H1 (cell line): Measurements from ENCODE around the gene CCDC88A. TPM values are rescaled to one million over a fixed set of nuclear protein-coding genes. Genes with fewer than 3 reads are reported as not detected.

ENCODE experiments used
- CTCF ChIA-PET: fragments of 300-600 bp; sonication (Branson Sonifier 250); formaldehyde crosslinking; loops from one replicate; lab custom pipeline; 2021; ENCODE audit not compliant: partially characterized antibody; lab: Charles Lee
- POLR2A ChIA-PET: fragments of 300-600 bp; sonication (Branson Sonifier 250); formaldehyde crosslinking; loops from one replicate; lab custom pipeline; 2021; ENCODE audit warnings: inconsistent platforms; ENCODE audit not compliant: partially characterized antibody; lab: Charles Lee
- DNase-seq, 2 experiments: peaks; one replicate each; pipeline versions ENCODE4 v3.0.0 to v3.0.0-alpha.2; 2010 to 2022; ENCODE audit warnings: low spot score in 2 of 2, low read depth in 1 of 2, mixed read lengths in 1 of 2
- FAIRE-seq: peaks from 2 replicates; lab custom pipeline; 2011; peaks lifted over from hg19 to GRCh38; lab: Jason Lieb, UNC
- H2AFZ ChIP-seq: 2 replicates; pipeline ENCODE4 v1.8.1; 2012; ENCODE audit warnings: low read length, inconsistent platforms
- H2AK5ac ChIP-seq: 2 replicates; pipeline ENCODE4 v1.6.1; 2013; ENCODE audit warnings: low read depth, low read length
- H2BK120ac ChIP-seq: replicated peaks from 2 replicates; pipeline ENCODE3; 2013; ENCODE audit warnings: low read depth, low read length, inconsistent platforms
- H2BK12ac ChIP-seq: 2 replicates; pipeline ENCODE4 v1.6.1; 2013; ENCODE audit warnings: low read depth, low read length
- H2BK15ac ChIP-seq: 2 replicates; pipeline ENCODE4 v1.6.1; 2013; ENCODE audit warnings: low read length
- H2BK20ac ChIP-seq: 2 replicates; pipeline ENCODE4 v1.6.1; 2013; ENCODE audit warnings: low read length
- H2BK5ac ChIP-seq: 2 replicates; pipeline ENCODE4 v1.6.1; 2013; ENCODE audit warnings: low read depth, low read length
- H3K14ac ChIP-seq: 2 replicates; pipeline ENCODE4 v1.6.1; 2013; ENCODE audit warnings: inconsistent platforms; ENCODE audit not compliant: insufficient read length
- H3K18ac ChIP-seq: 2 replicates; pipeline ENCODE4 v1.6.1; 2013; ENCODE audit warnings: low read length; ENCODE audit errors: extremely low read depth
- H3K23ac ChIP-seq: 2 replicates; pipeline ENCODE4 v1.6.1; 2013; ENCODE audit warnings: inconsistent platforms; ENCODE audit not compliant: insufficient read length
- H3K23me2 ChIP-seq: 2 replicates; pipeline ENCODE4 v1.6.1; 2013; ENCODE audit warnings: low read depth, low read length
- H3K27ac ChIP-seq: 2 replicates; pipeline ENCODE4 v1.6.1; 2011; ENCODE audit warnings: low read depth, low read length, inconsistent platforms
- H3K27me3 ChIP-seq, 4 experiments: replicated peaks in 1 of 4; 1 replicate in 1 of 4; 2 replicates in 3 of 4; pipeline versions ENCODE4 v1.6.1 to v1.8.1; 2011 to 2013; ENCODE audit warnings: low read length in 3 of 4, mild to moderate bottlenecking in 3 of 4, inconsistent platforms in 2 of 4, mixed read lengths in 2 of 4, moderate library complexity in 1 of 4; ENCODE audit not compliant: control insufficient read depth in 3 of 4, insufficient read depth in 3 of 4; ENCODE audit errors: extremely low read depth in 1 of 4
- H3K36me3 ChIP-seq, 4 experiments: 2 replicates each; pipeline versions ENCODE4 v1.6.1 to v1.8.1; 2011 to 2013; ENCODE audit warnings: mild to moderate bottlenecking in 4 of 4, low read length in 3 of 4, moderate library complexity in 2 of 4, control low read depth in 1 of 4, inconsistent platforms in 1 of 4; ENCODE audit not compliant: insufficient read depth in 4 of 4, control insufficient read depth in 2 of 4
- H3K4ac ChIP-seq: replicated peaks from 2 replicates; pipeline ENCODE3; 2013; ENCODE audit warnings: low read length, low read depth, mixed read lengths, inconsistent platforms; ENCODE audit not compliant: insufficient read length
- H3K4me1 ChIP-seq, 4 experiments: replicated peaks in 1 of 4; 1 replicate in 1 of 4; 2 replicates in 3 of 4; pipeline versions ENCODE4 v1.6.1 to v1.8.1; 2011 to 2013; ENCODE audit warnings: low read length in 3 of 4, inconsistent platforms in 2 of 4, mixed read lengths in 1 of 4; ENCODE audit not compliant: insufficient read depth in 4 of 4, control insufficient read depth in 3 of 4
- H3K4me2 ChIP-seq, 2 experiments: 2 replicates each; pipeline versions ENCODE4 v1.6.1 to v1.8.1; 2011 to 2013; ENCODE audit warnings: low read depth in 2 of 2, low read length in 2 of 2, control low read depth in 1 of 2, inconsistent platforms in 1 of 2, mild to moderate bottlenecking in 1 of 2; ENCODE audit not compliant: insufficient read depth in 1 of 2
- H3K4me3 ChIP-seq, 4 experiments: fragments of 200-600, 300-600 bp in 1 of 4; sonication (generic), shearing (Covaris generic), sonication (Bioruptor Twin) in 1 of 4; 2 replicates each; pipeline versions ENCODE4 v1.5.1 to v1.8.1; 2011 to 2016; ENCODE audit warnings: low read length in 4 of 4, low read depth in 3 of 4, control low read depth in 2 of 4, inconsistent platforms in 2 of 4, mild to moderate bottlenecking in 2 of 4, mixed read lengths in 1 of 4, moderate library complexity in 1 of 4; ENCODE audit not compliant: insufficient read depth in 2 of 4; ENCODE audit errors: extremely low read depth in 1 of 4
- H3K56ac ChIP-seq: replicated peaks from 2 replicates; pipeline ENCODE3; 2013; ENCODE audit warnings: low read depth, mild to moderate bottlenecking, mixed read lengths, low read length, inconsistent platforms; ENCODE audit not compliant: insufficient read length
- H3K79me1 ChIP-seq: 2 replicates; pipeline ENCODE4 v1.6.1; 2013; ENCODE audit warnings: low read depth, low read length, control low read depth
- H3K79me2 ChIP-seq, 2 experiments: 2 replicates each; pipeline versions ENCODE4 v1.6.1 to v1.8.1; 2012 to 2013; ENCODE audit warnings: low read length in 2 of 2, mild to moderate bottlenecking in 2 of 2, inconsistent platforms in 1 of 2; ENCODE audit not compliant: insufficient read depth in 2 of 2, control insufficient read depth in 1 of 2
- H3K9ac ChIP-seq, 4 experiments: replicated peaks in 1 of 4; 1 replicate in 1 of 4; 2 replicates in 3 of 4; pipeline versions ENCODE4 v1.6.1 to v1.8.1; 2011 to 2013; ENCODE audit warnings: low read depth in 3 of 4, low read length in 3 of 4, control low read depth in 2 of 4, mild to moderate bottlenecking in 2 of 4, moderate library complexity in 2 of 4, inconsistent platforms in 1 of 4; ENCODE audit errors: extremely low read depth in 1 of 4
- H3K9me3 ChIP-seq, 2 experiments: 2 replicates each; pipeline versions ENCODE4 v1.6.1 to v1.8.1; 2012 to 2013; ENCODE audit warnings: mild to moderate bottlenecking in 2 of 2, moderate library complexity in 2 of 2, control low read depth in 1 of 2, inconsistent platforms in 1 of 2, low read depth in 1 of 2, low read length in 1 of 2, mixed read lengths in 1 of 2; ENCODE audit not compliant: insufficient read depth in 2 of 2
- H4K20me1 ChIP-seq, 2 experiments: replicated peaks in 1 of 2; 2 replicates each; pipeline versions ENCODE3 to v1.8.1; 2011 to 2013; ENCODE audit warnings: inconsistent platforms in 2 of 2, low read length in 2 of 2, mild to moderate bottlenecking in 1 of 2; ENCODE audit not compliant: insufficient read depth in 2 of 2, control insufficient read depth in 1 of 2
- H4K5ac ChIP-seq: 2 replicates; pipeline ENCODE4 v1.6.1; 2013; ENCODE audit warnings: low read length, low read depth, mixed read lengths, inconsistent platforms; ENCODE audit not compliant: insufficient read length
- H4K8ac ChIP-seq: 2 replicates; pipeline ENCODE4 v1.8.0; 2013; ENCODE audit warnings: mild to moderate bottlenecking, moderate library complexity, low read length, inconsistent platforms; ENCODE audit not compliant: insufficient read depth; ENCODE audit errors: extremely low read depth
- H4K91ac ChIP-seq: replicated peaks from 2 replicates; pipeline ENCODE3; 2013; ENCODE audit warnings: low read length, mixed read lengths, inconsistent platforms; ENCODE audit not compliant: insufficient read length
- CEBPB ChIP-seq: IDR thresholded peaks from 2 replicates; pipeline ENCODE4 v1.6.1; 2012; ENCODE audit warnings: low read depth, low read length
- EZH2 ChIP-seq: fragments of 200-600 bp; sonication (generic); IDR thresholded peaks from 2 replicates; pipeline ENCODE4 v1.7.1; 2012; ENCODE audit warnings: low read depth, mild to moderate bottlenecking, moderate library complexity, low read length, inconsistent platforms; ENCODE audit not compliant: severe bottlenecking
- GTF2F1 ChIP-seq: IDR thresholded peaks from 2 replicates; pipeline ENCODE4 v1.6.1; 2012; ENCODE audit warnings: low read depth, low read length, improper control_type of control experiment, borderline replicate concordance
- KDM1A ChIP-seq: fragments of 200-600, 300-600 bp; sonication (generic); IDR thresholded peaks from 2 replicates; pipeline ENCODE4 v1.7.1; 2016; ENCODE audit warnings: mild to moderate bottlenecking, low read length, borderline replicate concordance
- NANOG ChIP-seq: IDR thresholded peaks from 2 replicates; pipeline ENCODE4 v1.6.1; 2011; ENCODE audit warnings: low read length, low read depth, mild to moderate bottlenecking, inconsistent platforms; ENCODE audit not compliant: insufficient read depth, poor library complexity, severe bottlenecking
- POLR2AphosphoS5 ChIP-seq: IDR thresholded peaks from 2 replicates; pipeline ENCODE4 v1.6.1; 2011; ENCODE audit warnings: low read depth, low read length
- POU5F1 ChIP-seq: IDR thresholded peaks from 2 replicates; pipeline ENCODE4 v1.6.1; 2011; ENCODE audit warnings: low read depth, mild to moderate bottlenecking, low read length, moderate library complexity
- RNF2 ChIP-seq: fragments of 200-900, 300-1000 bp; sonication (generic); IDR thresholded peaks from 2 replicates; pipeline ENCODE4 v1.7.1; 2016; ENCODE audit warnings: borderline replicate concordance, low read depth, mild to moderate bottlenecking, antibody characterized with exemption, low read length; ENCODE audit not compliant: poor library complexity, severe bottlenecking; ENCODE audit errors: missing control alignments
- SIRT6 ChIP-seq: IDR thresholded peaks from one replicate; pipeline ENCODE4 v1.7.1; 2012; ENCODE audit warnings: low read length, inconsistent platforms
- TAF7 ChIP-seq: optimal IDR thresholded peaks from 2 replicates; pipeline ENCODE3; 2011; ENCODE audit warnings: low read depth, mild to moderate bottlenecking, inconsistent platforms, low read length, moderate library complexity, borderline replicate concordance
- WGBS, 2 experiments: shearing (Covaris generic) in 1 of 2; methylation state at CpG; one replicate each; pipeline versions ENCODE4 v1.1.6 to v1.1.7; 2013 to 2015; ENCODE audit warnings: low lambda C conversion rate in 2 of 2, mixed read lengths in 2 of 2, inconsistent platforms in 1 of 2, low coverage in 1 of 2, missing lambda C conversion rate in 1 of 2; ENCODE audit not compliant: insufficient replicate concordance in 2 of 2, insufficient coverage in 1 of 2, insufficient read length in 1 of 2; ENCODE audit errors: extremely low coverage in 1 of 2, missing lambda C conversion rate in 1 of 2; 5-methylcytosine and 5-hydroxymethylcytosine counted together
- polyA plus RNA-seq, 7 experiments: library from polyadenylated mRNA; depleted of rRNA in 3 of 7; stranded (reverse) in 5 of 7; unstranded in 2 of 7; fragments of >200 nt in 5 of 7; fragments of 200-250 nt in 2 of 7; gene quantifications; 1 replicate in 5 of 7; 2 replicates in 1 of 7; 4 replicates in 1 of 7; pipeline versions ENCODE4 v1.2.1 to v1.2.3, GENCODE V29; 2011 to 2013; ENCODE audit warnings: missing spikeins in 2 of 7, mixed read lengths in 2 of 7
- total RNA-seq: library from RNA; stranded (reverse); fragmentation: NEBNext Ultra II Directional; extraction: Animal tissue kit (Norgen Biotek cat#: 25700); gene quantifications from 2 replicates; pipeline ENCODE4 v1.2.1, GENCODE V29; 2021
- TF ChIP-seq, protein P1 (sequence below): IDR thresholded peaks from 2 replicates; pipeline ENCODE4 v1.6.1; 2012; ENCODE audit warnings: inconsistent platforms

CCDC88A gene
- total and polyA plus RNA-seq, 2 of the 8 experiments (the other 6 are each of a cell fraction or from before 2014, with no cell fraction given): 27.0 to 98.0 TPM

DNA sequence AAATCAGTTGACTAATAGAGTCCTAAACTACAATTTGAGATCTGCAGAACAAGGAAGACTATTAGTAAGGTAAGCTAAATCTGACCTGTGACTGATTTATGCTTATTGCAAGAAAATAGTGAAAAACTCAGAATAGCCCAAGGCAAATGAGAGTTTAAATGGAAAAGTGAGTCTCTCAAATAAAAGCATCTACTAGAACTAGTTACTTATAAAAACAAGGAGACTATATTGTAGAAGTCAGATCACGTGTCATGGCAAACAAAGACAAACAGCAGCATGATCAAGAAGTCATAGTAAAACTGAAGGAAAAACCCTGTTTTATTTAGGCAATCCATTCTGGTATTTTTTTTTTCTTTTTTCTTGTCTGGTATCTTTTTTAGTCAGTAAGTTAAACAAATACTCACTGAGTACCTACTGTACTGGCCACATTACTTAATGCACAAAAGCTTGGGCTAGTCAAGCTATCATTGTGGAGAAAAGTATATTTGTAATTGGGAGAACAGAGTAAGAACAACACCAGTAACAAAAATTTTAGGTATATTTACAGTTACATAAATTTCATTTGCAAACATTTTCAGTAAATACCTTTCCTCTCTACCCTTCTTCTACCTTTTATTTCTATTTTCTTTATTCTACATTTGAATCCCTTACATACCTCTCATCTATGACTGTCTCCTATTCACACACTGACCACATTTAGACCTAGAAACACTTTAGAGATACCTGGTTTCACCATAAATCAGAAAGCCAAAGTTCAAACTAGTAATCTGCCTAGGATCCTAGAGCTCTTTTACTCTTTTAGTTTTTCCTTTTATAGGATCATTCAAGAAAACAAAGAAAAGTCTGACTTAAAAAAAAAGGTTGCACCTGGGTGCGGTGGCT, 23.7 kb downstream of the CCDC88A start:
- H2BK12ac ChIP-seq: no peak overlapping the region
- no peaks in the 10 kb centered on the region for H3K9me3 ChIP-seq
- H4K91ac ChIP-seq: no peak overlapping the region
- no peaks in the 10 kb centered on the region for H4K20me1 ChIP-seq
- DNase-seq (no peak), FAIRE-seq (no peak)
- no peak overlapping the region for H4K8ac ChIP-seq
- H3K27ac ChIP-seq: no peak overlapping the region
- no peak overlapping the region for H3K4me2 ChIP-seq
- no peak overlapping the region for H2AFZ ChIP-seq
- H3K56ac ChIP-seq: no peak overlapping the region
- no peak overlapping the region for H3K14ac ChIP-seq
- no peak overlapping the region for H3K23ac ChIP-seq
- no peak overlapping the region for H3K4me3 ChIP-seq
- no peak overlapping the region for H3K4ac ChIP-seq
- H3K79me2 ChIP-seq: peaks cover 0 to 15% of the 10 kb centered on the region in 2 experiments; a peak in 2 of 4 replicates
- no peaks in the 10 kb centered on the region for H3K27me3 ChIP-seq
- no peak overlapping the region for H2BK5ac ChIP-seq
- H3K18ac ChIP-seq: no peak overlapping the region
- H3K36me3 ChIP-seq: no peaks in the 10 kb centered on the region; a peak in 1 of 8 replicates
- no peak overlapping the region for H2BK120ac ChIP-seq
- CTCF ChIA-PET: interaction anchor here (0.6 to 1.3 kb wide), 4 partner anchors 9 to 124 kb away, joined by 3 to 4 read pairs (median 3); partner anchors contain the start of gene CFAP36
- no peak overlapping the region for H2BK20ac ChIP-seq
- H2BK15ac ChIP-seq: no peak overlapping the region
- no peak overlapping the region for H2AK5ac ChIP-seq
- no peaks in the 10 kb centered on the region for H3K79me1 ChIP-seq
- no peaks in the 10 kb centered on the region for H3K23me2 ChIP-seq
- POLR2A ChIA-PET: interaction anchor here (1.1 to 1.2 kb wide), 2 partner anchors 11 to 116 kb away, joined by 3 to 4 read pairs; no protein-coding TSS in a partner anchor
- no peaks in the 10 kb centered on the region for H3K4me1 ChIP-seq
- no peak overlapping the region for H4K5ac ChIP-seq
- H3K9ac ChIP-seq: no peak overlapping the region
- 79% methylated on average over 2 of the region's 2 CpGs; no CpG with 5 or more reads in 1 of the 2 experiments for WGBS, 2 experiments
- TF ChIP-seq TAF7: no peak
- TF ChIP-seq NANOG: no peak
- TF ChIP-seq SIRT6: no peak
- TF ChIP-seq KDM1A: no peak
- TF ChIP-seq CEBPB: no peak
- TF ChIP-seq EZH2: no peak
- TF ChIP-seq RNF2: no peak
- TF ChIP-seq POU5F1: no peak
- TF ChIP-seq, protein P1, sequence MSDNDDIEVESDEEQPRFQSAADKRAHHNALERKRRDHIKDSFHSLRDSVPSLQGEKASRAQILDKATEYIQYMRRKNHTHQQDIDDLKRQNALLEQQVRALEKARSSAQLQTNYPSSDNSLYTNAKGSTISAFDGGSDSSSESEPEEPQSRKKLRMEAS: no peak
- TF ChIP-seq POLR2AphosphoS5: no peak
- TF ChIP-seq GTF2F1: no peak
